ENCODE measurements around the gene ADAMTS9. TPM values are rescaled to one million over a fixed set of nuclear protein-coding genes. Genes with fewer than 3 reads are reported as not detected.

The ADAMTS9 gene
- total and polyA plus RNA-seq, 2 of the 13 experiments (the other 11 are each of a cell fraction or from before 2014, with no cell fraction given) = 0.02 to 0.09 TPM

DNA sequence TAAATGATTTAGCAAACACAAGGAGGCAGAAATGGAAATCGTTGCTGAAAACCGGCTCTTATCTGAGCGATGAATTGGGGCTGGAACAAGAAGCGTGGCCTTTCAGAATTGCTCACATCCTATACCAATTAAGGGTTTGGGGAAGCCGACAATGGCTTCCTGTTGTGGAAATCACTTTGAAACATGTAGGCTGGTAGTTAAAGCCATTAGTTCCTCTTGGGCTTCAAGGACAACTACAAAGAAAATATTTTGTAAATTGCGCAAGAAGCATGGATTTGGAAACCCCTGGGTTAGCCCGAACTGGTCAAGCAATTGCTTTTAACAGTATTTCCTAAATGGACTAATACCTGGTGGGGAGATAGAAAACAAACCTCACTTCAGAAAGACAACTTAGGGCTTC, 182.4 kb downstream of the ADAMTS9 start (continued):
- TF ChIP-seq ZNF276 (CRISPR knock-in tag; IDR thresholded peaks at IDR 0.05; ENCODE audit: low read depth) (no peak), BCL6 (CRISPR knock-in tag; IDR thresholded peaks at IDR 0.05) (peak; percentile 56; the same call in 1 of the 2 replicates), ZNF329 (CRISPR knock-in tag; IDR thresholded peaks at IDR 0.05; ENCODE audit: low read depth) (no peak), TBX3 (IDR thresholded peaks at IDR 0.05; ENCODE audit: borderline replicate concordance) (no peak), ZNF572 (CRISPR knock-in tag; IDR thresholded peaks at IDR 0.05) (no peak), RARG (CRISPR knock-in tag; IDR thresholded peaks at IDR 0.05; ENCODE audit: low read depth) (no peak), ZNF879 (CRISPR knock-in tag; IDR thresholded peaks at IDR 0.05) (no peak), SALL1 (CRISPR knock-in tag; IDR thresholded peaks at IDR 0.05) (peak; percentile 46; the same call in 1 of the 2 replicates), CEBPG (CRISPR knock-in tag; IDR thresholded peaks at IDR 0.05) (peak; percentile 81), NR2F2 (IDR thresholded peaks at IDR 0.05; ENCODE audit: borderline replicate concordance, low read depth) (no peak), HNF1B (CRISPR knock-in tag; IDR thresholded peaks at IDR 0.05) (no peak), HDAC2 (CRISPR knock-in tag; IDR thresholded peaks at IDR 0.05) (peak; percentile 27; the same call in 1 of the 2 replicates), AHDC1 (CRISPR knock-in tag; IDR thresholded peaks at IDR 0.05; ENCODE audit: borderline replicate concordance) (peak; percentile 81; the same call in 1 of the 2 replicates)
- TF ChIP-seq, protein P1, sequence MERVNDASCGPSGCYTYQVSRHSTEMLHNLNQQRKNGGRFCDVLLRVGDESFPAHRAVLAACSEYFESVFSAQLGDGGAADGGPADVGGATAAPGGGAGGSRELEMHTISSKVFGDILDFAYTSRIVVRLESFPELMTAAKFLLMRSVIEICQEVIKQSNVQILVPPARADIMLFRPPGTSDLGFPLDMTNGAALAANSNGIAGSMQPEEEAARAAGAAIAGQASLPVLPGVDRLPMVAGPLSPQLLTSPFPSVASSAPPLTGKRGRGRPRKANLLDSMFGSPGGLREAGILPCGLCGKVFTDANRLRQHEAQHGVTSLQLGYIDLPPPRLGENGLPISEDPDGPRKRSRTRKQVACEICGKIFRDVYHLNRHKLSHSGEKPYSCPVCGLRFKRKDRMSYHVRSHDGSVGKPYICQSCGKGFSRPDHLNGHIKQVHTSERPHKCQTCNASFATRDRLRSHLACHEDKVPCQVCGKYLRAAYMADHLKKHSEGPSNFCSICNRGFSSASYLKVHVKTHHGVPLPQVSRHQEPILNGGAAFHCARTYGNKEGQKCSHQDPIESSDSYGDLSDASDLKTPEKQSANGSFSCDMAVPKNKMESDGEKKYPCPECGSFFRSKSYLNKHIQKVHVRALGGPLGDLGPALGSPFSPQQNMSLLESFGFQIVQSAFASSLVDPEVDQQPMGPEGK (CRISPR knock-in tag; IDR thresholded peaks at IDR 0.05) = 0 out of 2 replicates have a peak, but pooled peaks have one; percentile 13
- TF ChIP-seq, protein P2, sequence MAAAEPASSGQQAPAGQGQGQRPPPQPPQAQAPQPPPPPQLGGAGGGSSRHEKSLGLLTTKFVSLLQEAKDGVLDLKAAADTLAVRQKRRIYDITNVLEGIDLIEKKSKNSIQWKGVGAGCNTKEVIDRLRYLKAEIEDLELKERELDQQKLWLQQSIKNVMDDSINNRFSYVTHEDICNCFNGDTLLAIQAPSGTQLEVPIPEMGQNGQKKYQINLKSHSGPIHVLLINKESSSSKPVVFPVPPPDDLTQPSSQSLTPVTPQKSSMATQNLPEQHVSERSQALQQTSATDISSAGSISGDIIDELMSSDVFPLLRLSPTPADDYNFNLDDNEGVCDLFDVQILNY (CRISPR knock-in tag; conservative IDR thresholded peaks at IDR 0.05) = no peak
- TF ChIP-seq, protein P3, sequence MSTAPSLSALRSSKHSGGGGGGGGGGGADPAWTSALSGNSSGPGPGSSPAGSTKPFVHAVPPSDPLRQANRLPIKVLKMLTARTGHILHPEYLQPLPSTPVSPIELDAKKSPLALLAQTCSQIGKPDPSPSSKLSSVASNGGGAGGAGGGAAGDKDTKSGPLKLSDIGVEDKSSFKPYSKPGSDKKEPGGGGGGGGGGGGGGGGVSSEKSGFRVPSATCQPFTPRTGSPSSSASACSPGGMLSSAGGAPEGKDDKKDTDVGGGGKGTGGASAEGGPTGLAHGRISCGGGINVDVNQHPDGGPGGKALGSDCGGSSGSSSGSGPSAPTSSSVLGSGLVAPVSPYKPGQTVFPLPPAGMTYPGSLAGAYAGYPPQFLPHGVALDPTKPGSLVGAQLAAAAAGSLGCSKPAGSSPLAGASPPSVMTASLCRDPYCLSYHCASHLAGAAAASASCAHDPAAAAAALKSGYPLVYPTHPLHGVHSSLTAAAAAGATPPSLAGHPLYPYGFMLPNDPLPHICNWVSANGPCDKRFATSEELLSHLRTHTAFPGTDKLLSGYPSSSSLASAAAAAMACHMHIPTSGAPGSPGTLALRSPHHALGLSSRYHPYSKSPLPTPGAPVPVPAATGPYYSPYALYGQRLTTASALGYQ (CRISPR knock-in tag; IDR thresholded peaks at IDR 0.05) = peak; percentile 57; the same call in 1 of the 2 replicates
